Ammon's horn (tissue), 1 donor: ENCODE measurements around the gene BRME1.
"Not testable (repeated sequence)": the region's sequence is repeated elsewhere in the genome, so short reads cannot be mapped to it uniquely, and the experiment has no call there.

Source experiments
- DNase-seq: peaks from one replicate; pipeline ENCODE4 v3.0.0-alpha.2; 2016; ENCODE audit warnings: low spot score

Gene BRME1

DNA sequence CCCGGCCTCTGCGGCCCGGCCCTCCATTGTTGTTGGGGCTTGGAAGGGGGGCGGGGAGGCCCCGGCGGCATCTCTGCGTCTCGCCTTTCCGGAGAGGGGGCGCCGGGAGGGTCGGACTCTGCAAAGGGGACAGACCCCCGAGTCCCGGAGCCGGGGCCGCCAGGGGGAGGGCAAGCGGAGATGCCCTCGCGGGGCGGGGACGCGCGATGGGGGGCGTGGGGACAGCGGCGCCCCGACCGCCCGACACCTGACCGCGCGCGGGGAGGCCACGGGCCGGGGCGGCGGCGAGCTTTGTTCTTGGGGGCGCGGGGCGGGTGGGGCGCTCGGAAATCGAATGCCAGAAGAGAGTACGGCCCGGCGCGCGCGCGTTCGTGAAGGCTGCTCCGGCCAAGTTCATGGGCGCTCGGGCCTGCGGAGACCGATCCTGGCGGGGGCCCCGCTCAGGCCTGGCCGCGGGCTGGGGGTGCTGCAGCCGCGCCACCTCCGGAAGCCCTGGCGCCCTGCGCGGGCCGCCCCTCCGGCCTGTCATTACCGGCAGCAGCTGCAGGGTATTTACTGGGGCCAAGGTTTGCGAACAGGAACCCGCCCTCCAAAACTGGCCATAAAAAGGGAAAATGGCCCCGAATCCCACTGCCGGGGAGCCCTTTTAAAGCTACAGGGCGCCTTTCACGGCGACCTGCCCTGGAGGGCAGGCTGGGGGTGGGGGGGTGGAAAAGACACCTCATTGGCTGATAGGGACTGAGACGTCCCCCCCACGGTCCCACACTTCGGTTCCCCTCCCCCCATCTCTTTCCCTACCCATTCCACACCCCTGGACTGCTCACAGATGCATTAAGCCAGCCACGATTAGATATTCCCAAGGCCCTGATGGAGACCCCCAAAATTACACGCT, 40.1 kb downstream of the BRME1 start:
- DNase-seq: no peak

DNA sequence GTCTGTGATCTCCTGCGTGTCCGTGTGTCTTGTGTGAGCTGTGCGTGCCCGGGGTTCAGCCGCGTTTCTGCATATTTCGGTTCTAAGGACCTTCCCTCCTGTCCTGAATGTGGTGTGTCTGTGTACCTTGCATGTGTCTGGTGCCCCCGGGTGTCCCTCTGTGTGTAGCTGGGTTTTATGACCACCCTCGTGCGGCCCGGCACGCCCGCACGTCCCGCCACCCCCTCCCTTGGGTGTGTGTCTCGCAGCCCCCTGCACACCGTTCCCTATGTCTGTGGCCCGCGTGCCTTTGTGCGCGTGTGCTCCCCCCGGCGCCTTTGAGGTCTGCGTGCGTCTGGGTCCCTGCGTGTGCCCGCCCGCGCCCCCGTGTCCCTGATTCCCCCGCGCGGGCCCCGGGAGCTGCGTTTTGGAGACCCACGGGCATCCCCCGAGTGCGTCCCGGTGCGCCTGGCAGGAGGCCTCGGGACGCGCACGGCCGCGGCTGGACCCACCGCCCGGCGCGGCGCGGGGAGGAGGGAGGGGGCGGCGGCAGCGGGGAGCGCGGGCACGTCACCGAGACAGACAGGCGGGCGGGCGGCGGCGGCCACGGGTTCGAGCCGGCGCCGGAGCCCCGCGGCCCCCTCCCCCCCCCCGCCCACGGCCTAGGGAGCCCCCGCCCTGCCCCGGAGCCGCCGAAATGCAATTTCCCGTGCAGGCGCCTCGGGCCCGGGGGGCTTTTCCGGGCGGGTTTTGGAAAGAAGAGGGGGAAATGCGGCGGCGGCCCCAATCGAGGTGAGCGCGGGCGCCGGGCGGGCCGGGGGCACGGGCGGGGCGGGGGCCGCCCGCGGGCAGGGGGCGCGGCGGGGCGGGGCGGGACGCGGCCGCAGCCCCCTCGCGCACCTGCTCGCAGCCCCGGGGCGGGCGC, 41.0 kb downstream of the BRME1 start:
- DNase-seq: no peak

DNA sequence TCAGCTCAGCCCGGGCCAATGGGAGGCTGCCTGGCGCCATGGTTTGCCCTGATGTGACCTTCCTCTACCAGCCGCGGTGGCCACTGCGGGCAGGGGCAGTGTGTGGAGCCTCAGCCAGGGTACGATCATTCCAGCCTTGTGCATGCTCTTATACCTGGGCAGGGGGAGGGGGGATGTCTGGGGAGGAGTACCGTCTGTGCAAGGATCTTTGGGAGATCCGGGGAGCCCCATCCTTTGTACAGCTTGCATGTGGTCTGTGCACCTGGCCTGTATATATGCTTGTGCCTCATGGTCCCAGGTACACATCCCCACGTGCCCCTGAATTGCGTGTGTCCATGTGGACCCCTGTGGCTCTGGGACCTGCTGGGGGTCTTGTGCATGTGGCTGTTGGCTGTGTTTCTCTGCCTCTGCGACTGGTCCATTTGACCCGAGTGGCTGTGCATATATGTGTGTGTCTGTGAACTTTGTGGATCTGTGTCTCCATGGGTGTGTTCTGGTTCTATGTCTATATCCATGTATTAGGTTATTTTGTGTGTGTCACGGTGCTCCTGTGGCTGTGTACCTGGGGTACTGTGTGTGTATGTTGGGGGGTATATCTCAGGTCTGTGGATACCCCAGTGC, 41.8 kb downstream of the BRME1 start:
- no peak for DNase-seq

DNA sequence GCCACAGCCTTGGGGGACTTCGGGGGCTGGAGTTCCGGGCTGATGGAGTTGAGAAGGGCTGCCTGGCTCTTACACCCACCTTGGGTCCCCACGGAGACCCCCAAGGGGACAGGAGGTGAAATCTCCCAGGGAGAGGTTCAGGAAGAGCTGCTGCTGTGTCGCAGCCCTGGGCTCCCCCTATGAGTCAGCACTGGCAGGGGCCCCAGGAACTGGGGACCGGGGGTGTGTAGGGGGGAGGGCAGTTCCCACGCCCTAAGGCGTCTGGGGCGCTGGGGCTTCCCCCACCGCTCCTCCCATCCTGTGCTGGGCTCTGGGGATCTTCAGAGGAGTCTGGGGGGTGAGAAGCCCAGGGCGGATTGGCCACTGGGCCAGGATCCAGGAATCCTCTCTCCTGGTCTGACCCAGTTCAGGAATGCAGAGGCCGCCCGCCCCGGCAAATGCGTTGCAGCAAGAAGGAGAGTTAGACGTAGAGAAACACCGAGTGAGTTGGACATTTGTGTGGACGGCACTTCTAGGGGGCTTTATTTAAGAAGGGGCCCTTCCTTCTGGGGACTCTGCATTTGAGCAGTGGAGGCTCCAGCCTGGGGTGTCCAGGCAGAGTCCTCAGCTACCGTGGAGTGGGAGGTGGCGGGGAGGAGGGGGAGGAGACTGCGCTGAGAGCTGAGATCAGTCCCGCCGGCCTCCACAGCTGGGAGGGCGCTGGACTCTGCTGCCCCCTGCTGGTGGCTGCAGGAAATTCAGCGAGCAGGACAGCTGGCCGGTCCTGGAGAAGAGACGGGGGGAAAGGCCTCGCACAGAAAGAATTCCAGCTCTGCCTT, 44.0 kb downstream of the BRME1 start:
- peak; percentile 94 for DNase-seq

DNA sequence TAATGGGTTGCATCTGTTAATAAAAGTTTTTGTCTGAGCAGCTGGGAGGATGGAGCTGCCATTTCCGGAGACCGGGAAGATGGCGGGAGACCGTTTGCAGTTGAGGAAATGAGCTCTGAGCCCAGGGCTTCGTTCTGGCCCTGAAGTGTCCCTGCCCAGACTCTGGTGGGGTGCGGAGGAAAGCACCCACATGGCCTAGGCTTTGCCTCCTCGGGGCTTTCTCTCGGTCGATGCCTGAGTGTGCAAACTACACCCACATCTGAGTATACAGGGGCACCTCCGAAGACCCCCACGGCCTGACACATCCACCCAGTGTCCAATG, 44.6 kb downstream of the BRME1 start:
- DNase-seq: no peak

DNA sequence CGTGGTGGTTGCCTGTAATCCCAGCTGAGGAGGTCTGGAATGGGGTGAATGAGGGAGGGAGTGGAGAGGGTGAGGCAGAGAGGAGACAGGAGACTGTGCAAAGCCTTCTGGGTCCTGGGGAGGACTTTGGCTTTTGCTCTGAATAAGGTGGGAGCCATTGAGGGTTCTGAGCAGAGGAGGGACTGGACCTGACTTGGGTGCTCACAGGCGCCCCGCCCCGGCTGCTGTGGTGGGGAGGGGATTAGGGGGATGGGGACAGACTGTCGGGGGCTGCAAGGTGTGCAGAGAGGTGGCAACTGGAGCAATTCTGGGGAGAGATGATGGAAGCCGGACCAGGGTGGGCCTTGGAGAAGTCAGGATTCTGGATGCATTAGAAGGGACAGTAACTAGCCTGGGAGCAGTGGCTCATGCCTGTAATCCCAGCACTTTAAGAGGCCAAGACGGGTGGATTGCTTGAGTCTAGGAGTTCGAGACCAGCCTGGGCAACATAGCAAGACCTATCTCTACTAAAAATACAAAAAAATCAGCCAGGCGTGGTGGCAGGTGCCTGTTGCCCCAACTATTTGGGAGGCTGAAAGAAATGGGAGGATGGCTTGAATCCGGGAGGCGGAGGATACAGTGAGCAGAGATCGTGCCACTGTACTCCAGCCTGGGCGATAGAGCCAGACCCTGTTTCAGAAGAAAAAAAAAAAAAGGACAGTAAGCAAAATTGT, 45.1 kb downstream of the BRME1 start:
- no peak for DNase-seq

DNA sequence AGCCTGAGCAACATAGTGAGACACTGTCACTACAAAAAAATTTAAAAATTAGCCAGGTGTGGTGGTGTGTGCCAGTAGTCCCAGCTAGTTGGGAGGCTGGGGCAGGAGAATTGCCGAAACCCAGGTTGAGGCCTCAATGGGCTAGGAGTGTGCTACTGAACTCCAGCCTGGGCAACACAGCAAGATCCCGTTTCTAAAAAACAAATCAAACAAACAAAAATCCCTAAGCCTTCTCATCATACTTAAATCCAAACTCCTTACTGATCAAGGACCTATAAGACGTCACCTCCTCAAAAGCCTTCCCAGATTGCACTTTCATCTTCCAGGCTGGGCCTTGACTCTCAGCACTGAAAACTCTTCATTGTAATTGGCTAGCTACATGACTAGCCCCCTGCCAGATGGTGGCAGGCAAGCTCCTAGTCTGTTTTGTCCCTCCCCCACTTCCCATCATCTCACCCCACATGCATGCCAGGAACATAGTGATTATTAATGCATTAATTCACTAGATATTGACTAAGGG, 46.5 kb downstream of the BRME1 start:
- DNase-seq: no peak

DNA sequence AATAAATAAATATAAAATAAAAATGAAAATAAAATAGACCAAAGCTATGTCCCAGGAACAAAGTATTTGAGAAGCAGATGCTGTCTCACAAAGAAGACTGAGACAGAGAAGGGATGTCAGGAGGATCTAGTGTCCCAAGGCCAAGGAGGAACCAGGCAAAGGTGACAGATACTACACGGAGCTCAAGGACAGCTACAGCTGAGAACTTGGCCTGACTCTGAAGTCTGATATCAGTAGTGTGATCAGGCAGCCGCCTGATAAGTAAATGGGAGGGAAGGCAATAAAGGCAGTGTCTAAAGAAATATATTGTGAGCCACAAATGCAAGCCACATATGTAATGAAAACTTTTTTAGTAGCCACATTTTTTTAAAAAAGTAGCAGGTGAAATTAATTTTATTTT, 49.4 kb downstream of the BRME1 start:
- DNase-seq: no peak

DNA sequence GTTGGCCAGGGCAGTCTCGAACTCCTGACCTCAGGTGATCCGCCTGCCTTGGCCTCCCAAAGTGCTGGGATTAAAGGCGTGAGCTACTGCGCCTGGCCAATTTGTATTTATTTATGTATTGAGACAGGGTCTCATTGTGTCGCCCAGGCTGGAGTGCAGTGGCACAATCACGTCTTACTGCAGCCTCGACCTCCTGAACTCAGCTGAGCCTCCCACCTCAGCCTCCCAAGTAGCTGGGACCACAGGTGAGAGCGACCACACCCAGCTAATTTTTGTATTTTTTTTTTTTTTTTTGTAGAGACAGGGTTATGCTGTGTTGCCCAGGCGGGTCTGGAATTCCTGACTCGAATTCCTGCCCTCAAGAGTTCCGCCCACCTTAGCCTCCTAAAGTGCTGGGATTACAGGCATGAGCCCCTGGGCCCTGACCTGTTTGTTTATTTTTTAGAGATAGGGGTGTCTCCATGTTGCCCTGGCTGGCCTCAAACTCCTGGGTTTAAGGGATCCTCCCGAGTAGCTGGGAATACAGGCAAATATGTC, 53.7 kb downstream of the BRME1 start:
- DNase-seq: not testable (repeated sequence)

DNA sequence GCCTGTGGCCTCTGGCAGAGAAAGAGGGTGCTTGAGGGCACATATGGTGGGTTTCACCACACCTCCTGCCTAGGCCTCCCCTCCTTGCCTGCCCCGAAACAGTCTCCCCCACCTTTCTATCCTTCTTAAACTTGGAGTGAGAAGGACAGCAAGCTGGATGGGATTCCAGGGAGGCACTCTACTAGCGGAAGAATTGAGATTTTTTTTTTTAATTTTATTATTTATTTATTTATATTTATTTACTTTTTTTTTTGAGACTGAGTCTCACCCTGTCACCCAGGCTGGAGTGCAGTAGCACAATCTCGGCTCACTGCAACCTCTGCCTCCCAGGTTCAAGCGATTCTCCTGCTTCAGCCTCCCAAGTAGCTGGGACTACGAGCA, 54.2 kb downstream of the BRME1 start:
- not testable (repeated sequence) for DNase-seq

DNA sequence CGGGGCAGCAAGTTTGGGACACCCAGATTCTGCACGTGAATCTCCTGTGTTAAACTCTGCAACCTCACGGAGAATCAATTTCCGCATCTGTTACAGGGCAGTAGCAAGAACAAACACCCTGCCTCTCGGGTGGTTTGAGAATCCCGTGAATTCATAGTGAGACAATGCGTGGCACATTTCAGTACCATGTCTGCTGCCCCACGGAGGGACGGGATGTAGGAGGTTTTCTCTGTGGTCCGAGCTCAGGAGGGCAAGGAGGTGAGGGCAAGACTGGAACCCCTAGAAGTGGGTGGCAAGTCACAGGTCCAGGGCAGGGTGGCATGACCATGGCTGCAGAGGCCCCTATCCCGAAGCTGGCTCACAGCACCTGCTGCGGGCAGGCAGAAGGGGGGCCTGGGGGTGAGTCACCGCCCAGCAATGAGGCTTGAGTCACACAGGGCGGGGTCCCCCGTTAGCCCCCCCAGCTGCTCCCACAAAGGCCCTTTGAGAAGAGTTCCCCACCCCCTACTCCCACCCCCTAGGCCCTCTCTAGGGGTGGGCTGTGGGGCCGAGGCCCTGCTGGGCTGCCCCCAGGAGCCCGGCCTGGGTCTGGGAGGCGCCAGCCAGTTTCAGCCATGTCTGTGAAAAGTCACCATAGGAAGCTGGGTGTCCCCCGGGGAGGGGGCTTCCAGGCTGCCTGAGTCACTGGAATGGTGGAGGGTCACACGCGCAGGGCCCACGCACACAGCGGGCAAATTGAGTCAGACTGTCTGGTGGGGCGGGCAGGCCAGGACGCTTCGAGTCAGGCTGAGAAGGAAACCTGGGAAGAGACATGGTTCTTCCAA, 54.8 kb downstream of the BRME1 start:
- peak; percentile 74 for DNase-seq

DNA sequence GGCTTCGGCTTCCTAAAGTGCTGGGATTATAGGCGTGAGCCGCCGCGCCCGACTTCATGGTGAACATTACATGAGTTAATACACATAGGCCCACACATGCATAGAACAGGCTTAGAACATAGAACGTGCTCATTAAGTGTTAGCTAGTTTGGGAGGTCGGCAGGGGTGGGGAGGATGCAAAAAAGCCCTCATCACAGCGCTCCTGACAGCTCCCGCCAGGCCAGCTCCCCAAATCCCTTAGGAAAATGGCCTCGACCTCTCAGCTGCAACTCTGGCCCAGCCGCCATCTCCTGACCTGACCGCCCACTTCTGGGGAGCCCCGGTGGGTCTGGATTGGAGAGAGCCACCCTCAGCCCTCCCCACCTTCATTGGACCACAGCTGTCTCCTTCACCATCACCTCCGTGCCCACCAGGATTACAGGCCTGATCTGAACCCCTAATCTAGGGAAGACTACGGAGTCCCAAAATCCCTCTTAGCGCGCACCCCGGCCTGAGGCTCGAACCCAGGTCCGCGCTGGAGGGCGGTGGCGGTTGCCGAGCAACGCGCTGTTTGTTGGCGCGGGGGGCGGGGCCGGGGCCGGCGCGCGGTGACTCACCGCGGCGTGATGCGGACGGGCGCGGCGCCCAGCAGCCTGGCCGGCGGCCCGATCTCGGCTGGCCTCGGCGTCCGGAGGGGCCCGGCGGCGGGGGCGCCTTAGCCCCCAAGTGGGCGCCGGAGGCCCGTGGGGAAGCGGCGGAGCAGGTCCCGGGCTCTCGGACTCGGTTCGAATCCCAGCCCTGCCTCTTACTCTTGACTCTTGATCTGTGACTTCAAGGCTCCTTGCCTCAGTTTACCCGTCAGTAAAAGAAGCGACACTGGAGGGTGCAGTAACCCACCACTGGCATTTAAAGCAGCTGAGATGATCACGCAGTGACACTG, 55.7 kb downstream of the BRME1 start:
- peak; percentile 79 for DNase-seq

DNA sequence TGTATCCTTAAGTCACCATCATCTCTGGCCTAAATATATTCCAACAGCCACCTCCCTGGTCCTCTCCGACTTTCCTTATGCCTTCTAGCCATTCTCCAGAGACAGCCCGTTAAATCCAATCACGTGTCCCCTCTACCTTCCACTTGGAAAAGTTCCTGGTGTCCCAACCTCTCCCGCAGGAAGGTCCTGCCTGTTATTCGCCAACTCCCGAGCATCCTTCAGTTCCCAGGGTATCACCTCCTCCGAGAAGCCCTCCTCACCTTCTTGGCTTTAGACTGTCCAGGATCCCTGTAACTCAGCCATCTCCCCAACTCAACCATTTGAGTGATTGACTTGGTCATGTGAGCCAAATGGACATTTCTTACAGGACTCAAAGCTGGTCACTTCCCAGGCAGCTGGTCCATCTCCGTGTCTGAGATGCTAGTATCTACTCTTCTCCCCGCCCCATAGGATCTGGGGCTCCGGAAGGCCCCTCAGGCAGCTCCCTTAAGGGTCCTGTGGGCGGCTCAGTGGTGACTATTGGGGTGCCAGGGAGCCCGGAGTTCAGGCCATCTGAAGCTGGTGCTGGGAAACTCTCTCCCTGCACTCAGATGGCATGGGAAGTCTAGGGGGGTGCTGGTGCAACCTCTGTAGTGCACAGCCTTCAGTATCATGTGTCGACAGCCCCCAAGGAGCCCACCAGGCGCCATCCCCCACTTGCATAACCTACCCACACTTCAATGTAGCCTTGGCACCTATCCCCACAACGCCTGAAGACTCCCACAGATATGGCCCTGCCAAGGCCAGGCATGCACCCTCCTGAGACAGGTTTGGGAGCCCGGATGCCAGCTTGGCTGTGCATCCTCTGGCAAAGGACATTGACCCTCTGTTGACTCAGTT, 56.9 kb downstream of the BRME1 start:
- no peak for DNase-seq

DNA sequence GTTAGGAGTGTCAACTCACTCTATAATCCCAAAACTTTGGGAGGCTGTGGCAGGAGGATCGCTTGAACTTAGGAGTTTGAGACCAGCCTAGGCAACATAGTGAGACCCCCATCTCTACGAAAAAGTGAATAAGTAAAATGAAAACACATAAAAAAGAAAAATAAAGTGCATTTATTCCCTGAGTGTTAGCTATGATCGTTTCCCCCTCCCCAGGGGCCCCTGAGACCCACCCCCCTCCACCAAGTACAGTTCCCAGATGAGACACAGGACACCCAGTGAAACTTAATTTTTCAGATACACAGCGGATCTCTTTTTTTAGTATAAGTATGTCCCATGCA, 57.6 kb downstream of the BRME1 start:
- DNase-seq: no peak

DNA sequence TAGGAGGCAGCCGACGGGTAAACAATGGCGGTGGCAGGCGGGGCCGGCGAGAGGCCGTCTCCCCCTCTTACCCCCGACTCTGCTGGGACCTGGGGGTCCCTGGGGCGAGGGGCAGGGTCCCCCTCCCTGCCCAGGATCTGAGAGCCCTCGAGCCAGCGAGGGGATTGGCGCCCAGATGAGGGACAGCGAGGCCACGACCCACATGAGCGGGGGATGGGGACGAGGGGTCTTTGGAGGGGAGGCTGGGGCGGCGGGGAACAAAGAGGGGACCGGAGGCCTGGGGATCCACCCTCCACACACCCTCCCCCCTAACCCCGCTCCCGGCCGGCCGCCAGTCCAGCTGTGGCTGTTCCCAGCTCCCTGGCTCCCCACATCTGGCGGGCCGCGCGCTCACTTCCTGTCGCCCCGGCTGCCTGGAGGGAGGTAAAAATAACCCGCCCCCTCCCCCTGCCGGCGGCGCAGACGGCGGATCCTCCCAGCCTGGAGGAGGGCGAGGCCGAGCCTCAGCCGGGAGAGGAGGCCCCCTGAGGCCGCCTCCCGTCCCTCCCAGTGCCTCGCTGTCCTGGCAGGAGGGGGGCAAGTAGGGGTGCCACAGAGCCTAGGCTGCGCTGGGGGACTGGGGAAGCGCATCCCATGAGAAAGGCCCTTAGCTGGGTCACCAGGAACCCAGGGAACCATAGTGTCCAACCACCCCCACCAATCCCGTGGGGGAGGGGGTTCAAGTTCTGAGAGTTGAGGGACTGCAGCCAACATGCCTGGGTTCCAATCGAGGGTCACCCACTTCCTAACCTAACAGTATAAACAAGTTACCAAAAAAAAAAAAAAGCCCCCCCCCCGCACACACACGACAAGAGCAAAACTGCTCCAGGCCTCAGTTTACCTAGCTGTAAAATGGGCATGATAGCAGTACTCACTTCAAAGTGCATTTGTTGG, 58.2 kb downstream of the BRME1 start:
- DNase-seq: peak; percentile 75

DNA sequence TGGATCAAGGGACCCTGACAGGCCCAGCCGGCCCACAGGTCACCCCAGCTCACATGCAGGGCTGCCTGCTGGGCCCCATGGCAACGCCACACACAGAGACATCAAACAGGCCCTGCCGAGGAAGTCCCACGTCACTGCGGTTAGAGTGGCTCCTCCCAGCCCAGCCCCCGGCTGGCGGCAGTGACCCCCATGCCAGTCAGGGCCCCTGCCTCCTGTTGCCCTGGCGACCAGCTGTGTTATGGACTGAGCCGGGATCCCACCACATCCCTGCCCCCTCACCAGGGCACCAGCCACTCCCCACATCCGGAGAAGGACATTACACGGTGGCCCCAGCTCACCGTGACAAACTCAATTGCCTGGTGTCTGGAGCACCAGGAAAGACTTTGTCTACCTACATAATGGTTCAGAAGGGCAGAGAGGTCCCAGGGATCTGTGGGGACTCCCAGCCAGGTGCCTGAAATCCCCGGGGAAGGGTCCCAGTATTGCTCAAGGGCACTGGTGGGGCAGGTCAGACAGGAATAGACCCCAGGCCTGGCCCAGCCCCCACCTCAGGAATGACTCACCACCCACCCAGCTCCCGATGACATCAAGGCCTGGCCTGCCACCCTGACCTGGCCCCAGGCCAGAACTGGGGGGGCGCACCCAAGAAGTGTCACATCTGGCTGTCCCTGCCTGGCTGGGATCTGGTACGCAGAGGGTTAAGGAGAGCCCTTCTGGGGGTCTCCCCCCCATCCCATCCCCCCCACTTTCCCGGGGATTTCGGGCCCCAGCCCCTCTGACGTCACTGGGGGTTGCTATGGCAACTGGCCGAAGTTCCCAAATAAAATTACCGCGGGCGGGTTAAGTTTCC, 59.1 kb downstream of the BRME1 start:
- DNase-seq: peak; percentile 76
